Stomach (tissue), 9 donors: Measurements from ENCODE around the gene BNC2. TPM values are rescaled to one million over a fixed set of nuclear protein-coding genes. Genes with fewer than 3 reads are reported as not detected.

ENCODE experiments used
- DNase-seq, 2 donors: peaks; one replicate each; pipeline versions ENCODE4 v3.0.0 to v3.0.0-alpha.2; 2013 to 2019
- H3K27ac ChIP-seq, 5 donors: fragments of 200-600 bp in 4 of 5; sonication (generic) in 4 of 5; one replicate each; pipeline ENCODE4 v1.5.1; 2013 to 2019; ENCODE audit warnings: mild to moderate bottlenecking in 1 of 5, moderate library complexity in 1 of 5
- H3K27me3 ChIP-seq, 3 donors: fragments of 200-600 bp; sonication (generic); one replicate each; pipeline ENCODE4 v1.5.1; 2017 to 2019; ENCODE audit warnings: mixed run types in 1 of 3
- H3K36me3 ChIP-seq, 4 donors: fragments of 200-600 bp; sonication (generic); 1 replicate in 3 of 4; 2 replicates in 1 of 4; pipeline ENCODE4 v1.5.1; 2016 to 2019
- H3K4me1 ChIP-seq, 4 donors: fragments of 200-600 bp; sonication (generic); one replicate each; pipeline ENCODE4 v1.5.1; 2016 to 2019
- H3K4me3 ChIP-seq, 4 donors: fragments of 200-600 bp; sonication (generic) in 3 of 4; one replicate each; pipeline ENCODE4 v1.5.1; 2016 to 2019; ENCODE audit warnings: mild to moderate bottlenecking in 1 of 4
- H3K9me3 ChIP-seq, 4 donors: fragments of 200-600 bp; sonication (generic); one replicate each; pipeline ENCODE4 v1.5.1; 2016 to 2019
- EP300 ChIP-seq: sonication (generic); formaldehyde crosslinking; IDR thresholded peaks from one replicate; pipeline ENCODE4 v1.6.1; 2017; ENCODE audit warnings: antibody characterized with exemption
- POLR2A ChIP-seq, 4 donors: fragments of 450-650 bp; IDR thresholded peaks; one replicate each; pipeline ENCODE4 v1.6.1; 2016; ENCODE audit warnings: antibody characterized with exemption in 4 of 4, control low read depth in 2 of 4, mild to moderate bottlenecking in 1 of 4, moderate library complexity in 1 of 4
- POLR2AphosphoS5 ChIP-seq, 3 donors: sonication (generic); formaldehyde crosslinking; IDR thresholded peaks; one replicate each; pipeline ENCODE4 v1.6.1; 2016; ENCODE audit warnings: antibody characterized with exemption in 3 of 3
- WGBS, 5 donors: extraction: QIAGEN DNeasy Blood & Tissue Kit in 3 of 5; methylation state at CpG; one replicate each; pipeline versions ENCODE4 v1.1.5 to v1.1.7; 2013 to 2018; 5-methylcytosine and 5-hydroxymethylcytosine counted together
- intact Hi-C: fragments of 100-400 bp; cut with DNase I; formaldehyde crosslinking; loops from one replicate; pipeline ENCODE4 v1.15.1; 2023; ENCODE audit warnings: low total_unique reads
- polyA plus RNA-seq, 3 donors: library from polyadenylated mRNA; stranded (reverse); fragments of 200-250 nt; gene quantifications; one replicate each; pipeline ENCODE4 v1.2.3, GENCODE V29; 2013
- total RNA-seq, 5 donors: library from RNA; depleted of rRNA; stranded (reverse); fragments of >200 nt; gene quantifications; one replicate each; pipeline versions ENCODE4 v1.1.0 to v1.2.3, GENCODE V29; 2014 to 2016
- TF ChIP-seq, protein P1 (sequence below), 7 experiments: fragments of 450-650 bp in 4 of 7; fragments of 200-600 bp in 3 of 7; sonication (generic) in 3 of 7; IDR thresholded peaks; one replicate each; pipeline ENCODE4 v1.5.1; 2016 to 2019; ENCODE audit warnings: antibody characterized with exemption in 7 of 7, control low read depth in 2 of 7, mild to moderate bottlenecking in 1 of 7
- donor health status: healthy with polysubstance abuse.
- donor health status: Bipolar disorder and iron deficiency.
- donor health status: healthy.

The BNC2 gene
- total and polyA plus RNA-seq, 8 donors, result 1.1 to 60.7 (median 7.6) TPM

GRCh38 chr9:16369427-16369826 is 501.0 kb downstream of the BNC2 start:
- Histone ChIP-seq H3K27ac (no peak overlapping the region), H3K4me1 (no peaks in the 10 kb centered on the region), H3K27me3 (no peaks in the 10 kb centered on the region), H3K4me3 (no peak overlapping the region), H3K36me3 (no peaks in the 10 kb centered on the region), H3K9me3 (no peaks in the 10 kb centered on the region)
- 85 to 95% (median 89%) methylated on average over 3 to 4 of the region's 4 CpGs for WGBS, 5 donors
- intact Hi-C loops, result no loop called here
- TF ChIP-seq, protein P1, sequence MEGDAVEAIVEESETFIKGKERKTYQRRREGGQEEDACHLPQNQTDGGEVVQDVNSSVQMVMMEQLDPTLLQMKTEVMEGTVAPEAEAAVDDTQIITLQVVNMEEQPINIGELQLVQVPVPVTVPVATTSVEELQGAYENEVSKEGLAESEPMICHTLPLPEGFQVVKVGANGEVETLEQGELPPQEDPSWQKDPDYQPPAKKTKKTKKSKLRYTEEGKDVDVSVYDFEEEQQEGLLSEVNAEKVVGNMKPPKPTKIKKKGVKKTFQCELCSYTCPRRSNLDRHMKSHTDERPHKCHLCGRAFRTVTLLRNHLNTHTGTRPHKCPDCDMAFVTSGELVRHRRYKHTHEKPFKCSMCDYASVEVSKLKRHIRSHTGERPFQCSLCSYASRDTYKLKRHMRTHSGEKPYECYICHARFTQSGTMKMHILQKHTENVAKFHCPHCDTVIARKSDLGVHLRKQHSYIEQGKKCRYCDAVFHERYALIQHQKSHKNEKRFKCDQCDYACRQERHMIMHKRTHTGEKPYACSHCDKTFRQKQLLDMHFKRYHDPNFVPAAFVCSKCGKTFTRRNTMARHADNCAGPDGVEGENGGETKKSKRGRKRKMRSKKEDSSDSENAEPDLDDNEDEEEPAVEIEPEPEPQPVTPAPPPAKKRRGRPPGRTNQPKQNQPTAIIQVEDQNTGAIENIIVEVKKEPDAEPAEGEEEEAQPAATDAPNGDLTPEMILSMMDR (IDR thresholded peaks at IDR 0.05), result no peak
- no peak for TF ChIP-seq POLR2AphosphoS5 (IDR thresholded peaks at IDR 0.05)
- TF ChIP-seq EP300, result no peak
- TF ChIP-seq POLR2A (IDR thresholded peaks at IDR 0.05), result no peak
- no peak for DNase-seq

DNA sequence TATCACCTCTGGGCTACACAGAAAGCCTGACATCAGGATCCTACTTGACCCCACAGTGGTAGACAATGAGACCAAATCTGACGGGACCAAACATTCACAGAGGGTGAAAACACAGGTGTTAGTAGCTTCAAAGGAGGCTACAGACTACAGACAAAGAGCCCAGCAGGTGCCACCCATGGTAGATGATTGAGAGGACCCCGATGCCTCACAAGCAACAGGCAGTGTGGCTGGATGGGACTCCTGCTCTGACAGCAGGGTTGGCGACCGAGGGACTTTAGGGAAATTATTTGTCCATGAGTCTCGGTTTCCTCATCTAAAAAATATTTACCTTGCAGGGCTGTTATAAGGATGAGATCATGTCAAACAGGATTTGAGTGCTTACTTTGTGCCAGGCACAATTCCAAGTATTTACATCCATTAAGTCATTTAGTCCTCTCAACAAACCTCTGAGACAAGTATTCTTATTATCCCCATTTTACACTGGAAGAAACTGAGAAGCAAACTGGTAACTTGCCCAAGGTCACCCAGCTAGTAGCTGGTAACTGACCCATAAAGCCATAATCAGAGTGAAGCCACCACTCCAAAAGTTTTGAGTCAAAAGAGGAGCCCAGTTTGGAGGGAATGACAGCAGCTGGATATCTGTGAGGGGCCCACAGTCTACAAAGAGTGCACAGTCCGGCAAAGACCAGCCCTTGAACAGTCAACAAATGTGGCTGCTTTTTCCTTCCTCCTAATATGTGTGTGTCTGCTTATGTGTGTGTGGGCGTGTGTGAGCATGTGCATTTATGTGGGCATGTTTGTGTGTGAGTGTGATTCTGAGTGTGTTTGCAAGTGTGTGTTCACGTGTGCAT is 502.0 kb downstream of the BNC2 start:
- Histone ChIP-seq H3K27me3 (no peaks in the 10 kb centered on the region), H3K4me3 (no peak overlapping the region), H3K27ac (no peak overlapping the region), H3K4me1 (no peaks in the 10 kb centered on the region), H3K36me3 (no peaks in the 10 kb centered on the region), H3K9me3 (no peaks in the 10 kb centered on the region)
- WGBS, 5 donors, result 54 to 68% (median 63%) methylated on average over 7 to 8 of the region's 8 CpGs
- intact Hi-C loops, result no loop called here
- no peak for TF ChIP-seq EP300
- TF ChIP-seq POLR2A (IDR thresholded peaks at IDR 0.05), result no peak
- no peak for TF ChIP-seq POLR2AphosphoS5 (IDR thresholded peaks at IDR 0.05)
- TF ChIP-seq, protein P1 (IDR thresholded peaks at IDR 0.05), result no peak
- no peak for DNase-seq

- Histone ChIP-seq H3K4me3 (no peak overlapping the region), H3K9me3 (no peaks in the 10 kb centered on the region), H3K27me3 (no peaks in the 10 kb centered on the region), H3K36me3 (no peaks in the 10 kb centered on the region), H3K27ac (no peak overlapping the region), H3K4me1 (no peaks in the 10 kb centered on the region)
- 84 to 94% (median 89%) methylated on average over 9 of the region's 9 CpGs for WGBS, 5 donors
- no peak for DNase-seq
- intact Hi-C loops, result no loop called here
- no peak for TF ChIP-seq POLR2AphosphoS5 (IDR thresholded peaks at IDR 0.05)
- TF ChIP-seq, protein P1 (IDR thresholded peaks at IDR 0.05), result no peak
- no peak for TF ChIP-seq POLR2A (IDR thresholded peaks at IDR 0.05)
- TF ChIP-seq EP300, result no peak
These were observed 502.8 kb downstream of the BNC2 start for GRCh38 chr9:16367605-16368231.

GRCh38 chr9:16364347-16364746 is 506.1 kb downstream of the BNC2 start:
- H3K27me3 ChIP-seq, result no peaks in the 10 kb centered on the region
- TF ChIP-seq POLR2AphosphoS5 (IDR thresholded peaks at IDR 0.05), result no peak
- intact Hi-C loops, result no loop called here
- H3K4me3 ChIP-seq, result no peak overlapping the region
- no peak overlapping the region for H3K27ac ChIP-seq
- 63 to 83% (median 80%) methylated on average over 7 to 8 of the region's 8 CpGs for WGBS, 5 donors
- no peaks in the 10 kb centered on the region for H3K9me3 ChIP-seq
- no peaks in the 10 kb centered on the region for H3K36me3 ChIP-seq
- DNase-seq, result peak in 1 of 2 donors; percentile 30
- H3K4me1 ChIP-seq, result no peaks in the 10 kb centered on the region
